Lung (tissue), 12 donors: ENCODE measurements around the gene CACNG5. TPM values are rescaled to one million over a fixed set of nuclear protein-coding genes. Genes with fewer than 3 reads are reported as not detected.

Source experiments
- ATAC-seq: fragments of 200-7000 bp; cut with Tn5 transposase; one replicate; pipeline ENCODE4 v1.9.1; 2020; ENCODE audit warnings: moderate number of reproducible peaks; ENCODE audit not compliant: insufficient read depth, low FRiP score
- DNase-seq, 3 donors: peaks; one replicate each; pipeline ENCODE4 v3.0.0-alpha.2; 2013 to 2017
- H3K27ac ChIP-seq, 2 donors: one replicate each; pipeline ENCODE4 v1.5.1; 2013; ENCODE audit warnings: mild to moderate bottlenecking in 2 of 2, moderate library complexity in 2 of 2, control low read depth in 1 of 2, inconsistent platforms in 1 of 2, low read depth in 1 of 2, low read length in 1 of 2
- H3K27me3 ChIP-seq, 3 donors: one replicate each; pipeline ENCODE4 v1.5.1; 2013; ENCODE audit warnings: low read length in 2 of 3; ENCODE audit not compliant: control insufficient read depth in 3 of 3, insufficient read depth in 3 of 3
- H3K36me3 ChIP-seq, 4 donors: one replicate each; pipeline ENCODE4 v1.5.1; 2013; ENCODE audit warnings: low read length in 4 of 4, mild to moderate bottlenecking in 1 of 4, moderate library complexity in 1 of 4; ENCODE audit not compliant: control insufficient read depth in 4 of 4, insufficient read depth in 4 of 4
- H3K4me1 ChIP-seq, 5 donors: one replicate each; pipeline ENCODE4 v1.5.1; 2013; ENCODE audit warnings: low read length in 5 of 5, mild to moderate bottlenecking in 2 of 5, moderate library complexity in 1 of 5; ENCODE audit not compliant: control insufficient read depth in 5 of 5, insufficient read depth in 5 of 5
- H3K4me3 ChIP-seq: one replicate; pipeline ENCODE4 v1.5.1; 2013; ENCODE audit warnings: mild to moderate bottlenecking, control low read depth, moderate library complexity
- H3K9ac ChIP-seq, 2 donors: one replicate each; pipeline ENCODE4 v1.5.1; 2013; ENCODE audit warnings: low read length in 2 of 2, control low read depth in 1 of 2; ENCODE audit not compliant: insufficient read depth in 1 of 2
- H3K9me3 ChIP-seq, 4 donors: one replicate each; pipeline ENCODE4 v1.5.1; 2013; ENCODE audit warnings: low read length in 3 of 4, mild to moderate bottlenecking in 1 of 4, moderate library complexity in 1 of 4; ENCODE audit not compliant: control insufficient read depth in 4 of 4, insufficient read depth in 3 of 4
- WGBS, 2 donors: extraction: QIAGEN DNeasy Blood & Tissue Kit; methylation state at CpG; one replicate each; pipeline ENCODE4 v1.1.7; 2013; 5-methylcytosine and 5-hydroxymethylcytosine counted together
- polyA plus RNA-seq, 2 donors: library from polyadenylated mRNA; stranded (reverse); fragments of 200-250 nt; gene quantifications; one replicate each; pipeline ENCODE4 v1.2.1, GENCODE V29; 2013
- total RNA-seq, 2 donors: library from RNA; depleted of rRNA in 1 of 2; stranded (reverse); fragments of >200 nt in 1 of 2; gene quantifications; one replicate each; pipeline ENCODE4 v1.2.1, GENCODE V29; 2014 to 2021
- TF ChIP-seq, protein P1 (sequence below): IDR thresholded peaks from 2 replicates; pipeline ENCODE4 v1.5.1; 2012; ENCODE audit warnings: mild to moderate bottlenecking; ENCODE audit errors: control extremely low read depth, extremely low read depth
- donor health status: control.
- donor health status: control.
- donor health status: Bipolar disorder and iron deficiency.
- donor health status: healthy.
- donor health status: DM: yes; HTN: yes; CAD: no.

Gene CACNG5
- total and polyA plus RNA-seq, 4 donors: not detected

DNA sequence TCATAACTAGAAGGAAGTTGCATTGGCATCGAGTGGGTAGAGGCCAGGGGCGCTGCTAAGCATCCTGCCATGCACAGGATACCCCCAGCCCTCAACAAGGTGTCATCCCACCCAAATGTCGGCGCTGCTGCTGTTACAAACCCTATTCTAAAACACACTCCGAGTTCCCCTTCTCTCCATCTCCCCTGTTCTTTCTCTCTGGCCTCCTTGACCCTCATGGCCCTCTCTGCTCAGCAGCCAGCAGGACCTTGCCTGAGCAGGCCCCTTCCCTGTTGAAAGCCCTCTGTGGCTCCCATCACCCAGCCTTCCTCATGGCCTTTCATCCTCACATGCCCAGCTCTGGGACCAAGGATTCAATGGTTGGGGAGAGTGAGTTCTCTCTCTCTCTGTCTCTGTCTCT is 22.3 kb upstream of the CACNG5 start:
- TF ChIP-seq, protein P1, sequence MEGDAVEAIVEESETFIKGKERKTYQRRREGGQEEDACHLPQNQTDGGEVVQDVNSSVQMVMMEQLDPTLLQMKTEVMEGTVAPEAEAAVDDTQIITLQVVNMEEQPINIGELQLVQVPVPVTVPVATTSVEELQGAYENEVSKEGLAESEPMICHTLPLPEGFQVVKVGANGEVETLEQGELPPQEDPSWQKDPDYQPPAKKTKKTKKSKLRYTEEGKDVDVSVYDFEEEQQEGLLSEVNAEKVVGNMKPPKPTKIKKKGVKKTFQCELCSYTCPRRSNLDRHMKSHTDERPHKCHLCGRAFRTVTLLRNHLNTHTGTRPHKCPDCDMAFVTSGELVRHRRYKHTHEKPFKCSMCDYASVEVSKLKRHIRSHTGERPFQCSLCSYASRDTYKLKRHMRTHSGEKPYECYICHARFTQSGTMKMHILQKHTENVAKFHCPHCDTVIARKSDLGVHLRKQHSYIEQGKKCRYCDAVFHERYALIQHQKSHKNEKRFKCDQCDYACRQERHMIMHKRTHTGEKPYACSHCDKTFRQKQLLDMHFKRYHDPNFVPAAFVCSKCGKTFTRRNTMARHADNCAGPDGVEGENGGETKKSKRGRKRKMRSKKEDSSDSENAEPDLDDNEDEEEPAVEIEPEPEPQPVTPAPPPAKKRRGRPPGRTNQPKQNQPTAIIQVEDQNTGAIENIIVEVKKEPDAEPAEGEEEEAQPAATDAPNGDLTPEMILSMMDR: no peak
- DNase-seq: no peak
- H3K4me1 ChIP-seq: no peaks in the 10 kb centered on the region
- peaks cover 0 to 3% (median 0%) of the 10 kb centered on the region in 3 donors for H3K27me3 ChIP-seq
- no peak for ATAC-seq
- H3K9me3 ChIP-seq: no peaks in the 10 kb centered on the region
- H3K36me3 ChIP-seq: no peaks in the 10 kb centered on the region
- H3K4me3 ChIP-seq: no peak overlapping the region
- H3K27ac ChIP-seq: no peak overlapping the region
- no peak overlapping the region for H3K9ac ChIP-seq
- 85 to 90% methylated on average over 5 of the region's 5 CpGs for WGBS, 2 donors

GRCh38 chr17:66813296-66813695 is 21.6 kb upstream of the CACNG5 start:
- DNase-seq: no peak
- Histone ChIP-seq H3K27ac (no peak overlapping the region), H3K9ac (no peak overlapping the region), H3K27me3 (peaks cover 0 to 3% (median 0%) of the 10 kb centered on the region in 3 donors), H3K4me1 (peaks cover 0 to 1% (median 0%) of the 10 kb centered on the region in 5 donors), H3K36me3 (no peaks in the 10 kb centered on the region), H3K4me3 (no peak overlapping the region), H3K9me3 (peaks cover 0 to 4% (median 1%) of the 10 kb centered on the region in 4 donors)
- 67 to 86% methylated on average over 2 of the region's 2 CpGs for WGBS, 2 donors
- ATAC-seq: no peak
- TF ChIP-seq, protein P1: no peak

- Histone ChIP-seq H3K4me3 (no peak overlapping the region), H3K4me1 (peaks cover 0 to 1% (median 0%) of the 10 kb centered on the region in 5 donors), H3K36me3 (no peaks in the 10 kb centered on the region), H3K9me3 (peaks cover 0 to 4% (median 2%) of the 10 kb centered on the region in 4 donors), H3K27ac (no peak overlapping the region), H3K27me3 (peaks cover 0 to 3% (median 0%) of the 10 kb centered on the region in 3 donors), H3K9ac (no peak overlapping the region)
- DNase-seq (no peak), ATAC-seq (no peak)
- 91 to 96% methylated on average over 6 of the region's 6 CpGs for WGBS, 2 donors
- TF ChIP-seq, protein P1: no peak
Measured at GRCh38 chr17:66814026-66814425, 20.9 kb upstream of the CACNG5 start.

DNA sequence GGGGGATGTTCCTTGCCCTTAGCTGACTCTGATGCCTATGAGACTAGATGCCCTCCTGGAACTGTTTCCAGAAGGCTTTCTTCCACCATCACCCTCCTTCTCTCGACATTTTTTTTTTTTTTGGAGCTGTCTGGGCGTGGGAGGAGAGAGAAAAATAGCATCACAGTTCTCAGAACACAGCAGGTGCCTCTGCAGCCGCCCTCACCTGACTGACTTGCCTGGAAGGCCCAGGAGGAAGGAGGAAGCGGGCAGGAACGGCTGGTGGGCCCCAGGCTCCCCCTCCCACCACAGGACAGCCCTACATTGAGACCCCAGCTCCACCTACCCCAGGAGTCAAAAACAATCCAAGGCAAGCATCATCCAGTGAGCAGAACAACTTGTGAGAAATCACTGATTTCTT is 20.3 kb upstream of the CACNG5 start:
- no peak overlapping the region for H3K9ac ChIP-seq
- TF ChIP-seq, protein P1: no peak
- peaks cover 0 to 7% (median 2%) of the 10 kb centered on the region in 4 donors for H3K9me3 ChIP-seq
- H3K27ac ChIP-seq: no peak overlapping the region
- H3K4me3 ChIP-seq: no peak overlapping the region
- no peaks in the 10 kb centered on the region for H3K36me3 ChIP-seq
- ATAC-seq: no peak
- H3K4me1 ChIP-seq: peaks cover 0 to 1% (median 0%) of the 10 kb centered on the region in 5 donors
- DNase-seq: no peak
- 47 to 59% methylated on average over 5 of the region's 5 CpGs for WGBS, 2 donors
- H3K27me3 ChIP-seq: peaks cover 0 to 3% (median 0%) of the 10 kb centered on the region in 3 donors
